ENCODE measurements around the gene RAPGEF6. TPM values are rescaled to one million over a fixed set of nuclear protein-coding genes. Genes with fewer than 3 reads are reported as not detected.

RAPGEF6 gene
- total RNA-seq, 6 experiments from 2014 or later = 7.3 to 12.0 (median 10.2) TPM

DNA sequence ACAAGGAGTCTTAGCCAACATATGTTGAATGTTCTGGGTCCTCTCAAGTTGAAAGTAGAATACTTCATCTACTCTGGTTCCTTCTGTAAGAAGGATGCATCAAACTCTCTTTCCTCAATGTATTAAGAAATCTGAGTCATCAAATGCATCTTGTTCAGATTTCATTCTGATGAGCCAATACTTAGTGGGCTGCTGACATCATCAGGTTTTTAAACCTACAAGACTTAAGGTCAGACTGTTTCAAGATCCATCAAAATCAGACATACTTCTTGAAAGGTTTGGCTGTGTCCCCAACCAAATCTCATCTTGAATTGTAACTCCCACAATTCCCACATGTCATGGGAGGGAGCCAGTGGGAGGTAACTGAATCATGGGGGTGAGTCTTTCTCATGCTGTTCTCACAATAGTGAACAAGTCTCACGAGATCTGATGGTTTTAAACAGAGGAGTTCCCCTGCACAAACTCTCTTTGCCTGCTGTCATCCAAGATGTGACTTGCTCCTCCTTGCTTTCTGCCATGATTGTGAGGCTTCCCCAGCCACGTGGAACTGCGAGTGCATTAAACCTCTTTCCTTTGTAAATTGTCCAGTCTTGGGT is 168.8 kb downstream of the RAPGEF6 start:
- Mint-ChIP-seq H3K9me3 (no peaks in the 10 kb centered on the region), H3K27ac (peak overlapping the region; percentile 67)

DNA sequence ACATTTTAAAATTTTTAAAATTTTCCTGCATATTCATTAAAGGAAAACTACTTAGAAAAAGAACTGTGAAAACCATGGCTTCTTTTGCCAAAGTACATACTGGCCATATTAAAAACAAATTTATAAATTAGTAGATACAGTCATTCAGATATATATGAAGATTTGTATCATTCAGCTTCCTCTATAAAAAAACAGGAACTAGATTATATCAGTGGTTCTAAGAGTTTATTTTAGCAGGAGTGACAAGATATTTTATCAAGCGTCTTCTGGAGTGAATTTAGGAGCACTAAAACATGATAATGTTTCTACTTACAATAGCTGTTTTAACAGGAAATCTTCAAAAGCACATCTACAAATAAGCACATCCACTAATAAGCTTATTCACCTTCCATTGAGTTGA is 171.4 kb downstream of the RAPGEF6 start:
- Mint-ChIP-seq H3K27me3 (ENCODE audit: insufficient read depth) (no peaks in the 10 kb centered on the region), H3K4me1 (ENCODE audit: low read depth) (peaks cover 25% of the 10 kb centered on the region), H3K4me3 (no peak overlapping the region), H3K36me3 (ENCODE audit: low read depth) (peaks cover 21% of the 10 kb centered on the region), H3K9me3 (no peaks in the 10 kb centered on the region), H3K27ac (no peak overlapping the region)
- DNase-seq = no peak
- TF ChIP-seq, protein P1, sequence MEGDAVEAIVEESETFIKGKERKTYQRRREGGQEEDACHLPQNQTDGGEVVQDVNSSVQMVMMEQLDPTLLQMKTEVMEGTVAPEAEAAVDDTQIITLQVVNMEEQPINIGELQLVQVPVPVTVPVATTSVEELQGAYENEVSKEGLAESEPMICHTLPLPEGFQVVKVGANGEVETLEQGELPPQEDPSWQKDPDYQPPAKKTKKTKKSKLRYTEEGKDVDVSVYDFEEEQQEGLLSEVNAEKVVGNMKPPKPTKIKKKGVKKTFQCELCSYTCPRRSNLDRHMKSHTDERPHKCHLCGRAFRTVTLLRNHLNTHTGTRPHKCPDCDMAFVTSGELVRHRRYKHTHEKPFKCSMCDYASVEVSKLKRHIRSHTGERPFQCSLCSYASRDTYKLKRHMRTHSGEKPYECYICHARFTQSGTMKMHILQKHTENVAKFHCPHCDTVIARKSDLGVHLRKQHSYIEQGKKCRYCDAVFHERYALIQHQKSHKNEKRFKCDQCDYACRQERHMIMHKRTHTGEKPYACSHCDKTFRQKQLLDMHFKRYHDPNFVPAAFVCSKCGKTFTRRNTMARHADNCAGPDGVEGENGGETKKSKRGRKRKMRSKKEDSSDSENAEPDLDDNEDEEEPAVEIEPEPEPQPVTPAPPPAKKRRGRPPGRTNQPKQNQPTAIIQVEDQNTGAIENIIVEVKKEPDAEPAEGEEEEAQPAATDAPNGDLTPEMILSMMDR (IDR thresholded peaks at IDR 0.05) = no peak

More for the DNA sequence above, 168.8 kb downstream of the RAPGEF6 start:
- DNase-seq = peak; percentile 66
- Mint-ChIP-seq H3K27me3 (ENCODE audit: insufficient read depth) (no peaks in the 10 kb centered on the region; the same call in 1 of the 2 replicates), H3K4me3 (no peak overlapping the region), H3K36me3 (ENCODE audit: low read depth) (peaks cover 20% of the 10 kb centered on the region), H3K4me1 (ENCODE audit: low read depth) (peaks cover 21% of the 10 kb centered on the region)
- TF ChIP-seq, protein P1 (IDR thresholded peaks at IDR 0.05) = no peak

DNA sequence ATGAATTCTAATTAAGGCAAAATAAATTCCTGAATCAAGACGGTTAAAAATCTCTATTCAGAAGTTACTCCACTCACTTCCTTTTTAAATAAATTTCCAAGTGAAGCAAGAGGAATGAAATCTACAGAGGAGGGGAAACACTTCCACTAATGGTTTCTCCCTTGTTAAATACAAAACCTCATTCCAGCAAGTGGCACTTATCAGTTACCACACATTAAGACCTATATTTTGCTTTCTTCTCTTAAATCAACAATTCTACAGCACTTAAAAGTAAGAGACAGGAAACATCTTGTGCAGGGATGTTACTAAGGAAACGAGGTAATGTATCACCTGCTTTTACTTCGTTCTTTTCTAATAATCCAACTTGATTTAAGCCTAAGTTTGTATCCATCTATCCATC is 172.6 kb downstream of the RAPGEF6 start:
- DNase-seq = no peak

DNA sequence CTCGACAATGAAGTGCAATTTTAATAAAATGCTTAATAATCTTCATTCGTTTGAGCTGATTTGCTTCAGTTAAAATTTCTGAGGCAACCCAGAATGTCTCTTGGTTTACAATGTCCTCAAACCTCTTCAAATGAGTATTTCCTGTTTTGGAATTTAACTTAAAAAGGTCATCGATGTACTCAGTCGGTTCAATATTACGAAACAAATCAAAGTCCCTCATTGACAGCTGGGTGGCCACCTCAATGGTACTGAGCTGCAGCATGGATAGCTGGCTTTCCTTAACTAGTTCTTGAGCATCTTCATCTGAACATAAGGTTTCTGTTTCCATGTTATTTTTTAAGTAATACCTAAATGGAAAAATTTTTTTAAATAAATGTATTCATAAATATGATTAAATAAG is 173.3 kb downstream of the RAPGEF6 start:
- Mint-ChIP-seq H3K27me3 (ENCODE audit: insufficient read depth) (no peaks in the 10 kb centered on the region; the same call in 1 of the 2 replicates), H3K4me3 (no peak overlapping the region), H3K27ac (no peak overlapping the region), H3K4me1 (ENCODE audit: low read depth) (peaks cover 23% of the 10 kb centered on the region), H3K9me3 (no peaks in the 10 kb centered on the region), H3K36me3 (ENCODE audit: low read depth) (peaks cover 13% of the 10 kb centered on the region)
- DNase-seq = no peak
- TF ChIP-seq, protein P1 (IDR thresholded peaks at IDR 0.05) = no peak

More for the DNA sequence above, 172.6 kb downstream of the RAPGEF6 start:
- H3K36me3 Mint-ChIP-seq (ENCODE audit: low read depth) = peaks cover 17% of the 10 kb centered on the region
- H3K27ac Mint-ChIP-seq = no peak overlapping the region
- no peak overlapping the region for H3K4me3 Mint-ChIP-seq
- H3K9me3 Mint-ChIP-seq = no peaks in the 10 kb centered on the region
- TF ChIP-seq, protein P1 (IDR thresholded peaks at IDR 0.05) = no peak
- H3K27me3 Mint-ChIP-seq (ENCODE audit: insufficient read depth) = no peaks in the 10 kb centered on the region
- peaks cover 25% of the 10 kb centered on the region for H3K4me1 Mint-ChIP-seq (ENCODE audit: low read depth)

DNA sequence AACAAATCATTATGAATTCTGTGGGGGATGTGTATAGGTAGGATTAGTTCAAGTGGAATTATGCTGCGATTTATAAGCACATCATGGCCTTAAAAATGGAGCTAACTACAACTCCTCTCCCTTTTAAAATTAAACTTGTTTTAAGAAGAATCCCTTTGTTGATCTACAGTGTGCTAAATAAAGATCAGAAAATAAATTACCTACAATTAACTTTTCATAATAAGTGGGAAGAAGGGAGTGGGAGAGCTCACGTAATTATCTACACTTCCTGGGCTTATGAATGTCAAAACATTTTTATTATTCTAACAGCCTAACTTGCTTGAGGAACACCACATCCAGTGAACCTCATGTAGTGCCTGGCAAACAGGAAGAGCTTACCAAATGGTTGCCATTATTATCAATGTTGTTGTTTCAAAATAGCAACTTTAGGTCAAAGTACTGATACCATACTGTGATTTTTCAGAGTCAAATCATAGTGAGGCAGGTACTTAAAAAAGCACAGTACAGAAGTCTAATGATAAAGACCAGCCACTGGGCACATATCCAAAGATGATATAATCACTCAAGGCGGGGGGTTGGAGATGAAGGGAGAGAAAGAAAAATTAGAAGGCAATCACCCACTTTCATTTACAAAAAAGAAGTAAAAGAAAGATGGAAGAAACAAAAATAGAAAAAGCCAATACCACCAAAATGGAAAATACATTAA is 174.0 kb downstream of the RAPGEF6 start:
- Mint-ChIP-seq H3K4me1 (ENCODE audit: low read depth) (peaks cover 20% of the 10 kb centered on the region), H3K9me3 (no peaks in the 10 kb centered on the region), H3K36me3 (ENCODE audit: low read depth) (peaks cover 7% of the 10 kb centered on the region), H3K4me3 (no peak overlapping the region), H3K27me3 (ENCODE audit: insufficient read depth) (no peaks in the 10 kb centered on the region; the same call in 1 of the 2 replicates), H3K27ac (no peak overlapping the region)
- TF ChIP-seq, protein P1 (IDR thresholded peaks at IDR 0.05) = no peak
- DNase-seq = no peak

Data from HFFc6 (cell line).